ENCODE results near the gene LY6G5B.

The LY6G5B gene

DNA sequence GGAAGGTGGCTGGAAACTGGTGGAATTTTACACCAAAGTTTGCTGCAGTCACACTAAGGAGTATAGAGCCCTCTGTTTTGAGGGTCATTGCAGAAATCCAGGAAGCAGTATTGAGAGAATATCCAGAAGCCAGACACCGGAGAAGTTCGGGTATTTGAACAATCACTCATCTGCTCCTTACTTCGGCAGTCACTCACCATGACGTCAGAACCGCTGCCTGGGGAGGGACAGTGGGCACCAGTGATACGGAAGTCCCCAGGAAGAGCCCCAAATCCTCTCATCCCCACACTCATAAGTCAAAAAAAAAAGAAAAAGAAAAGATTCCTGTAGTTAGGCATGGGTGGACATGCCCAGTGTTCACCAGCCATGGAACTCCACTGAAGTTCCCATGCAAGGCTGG, 7.1 kb downstream of the LY6G5B start:
- Histone ChIP-seq H2AK5ac (ENCODE audit: low read length) (no peak overlapping the region), H3K18ac (ENCODE audit: low read length) (no peak overlapping the region), H3K36me3 (ENCODE audit: control insufficient read depth in 1 of 2, insufficient read depth in 2 of 2, low read length in 2 of 2) (peaks cover 13 to 15% of the 10 kb centered on the region in 2 experiments), H3K27me3 (ENCODE audit: insufficient read depth, low read length) (no peaks in the 10 kb centered on the region), H2BK12ac (ENCODE audit: low read length) (no peak overlapping the region), H3K4me1 (ENCODE audit: control insufficient read depth in 1 of 2, insufficient read depth in 2 of 2, low read length in 2 of 2) (peaks cover 3 to 6% of the 10 kb centered on the region in 2 experiments), H4K12ac (ENCODE audit: low read depth, low read length) (no peak overlapping the region), H3K79me2 (ENCODE audit: control insufficient read depth, insufficient read depth, low read length, poor library complexity) (peaks cover 2% of the 10 kb centered on the region), H3K4me3 (ENCODE audit: low read depth, low read length) (no peak overlapping the region), H2BK5ac (ENCODE audit: low read depth, low read length, poor library complexity) (no peak overlapping the region), H2BK120ac (ENCODE audit: insufficient read depth, low read length, poor library complexity) (no peak overlapping the region), H2AFZ (ENCODE audit: insufficient read depth, low read length, poor library complexity) (no peak overlapping the region), H4K8ac (ENCODE audit: low read depth, low read length) (no peak overlapping the region), H4K91ac (ENCODE audit: low read depth, low read length) (no peak overlapping the region), H3K23ac (ENCODE audit: low read length) (no peak overlapping the region), H3K27ac (ENCODE audit: low read depth, low read length) (no peak overlapping the region), H3K14ac (ENCODE audit: low read length) (no peak overlapping the region), H3K4me2 (ENCODE audit: low read length) (no peak overlapping the region), H3K9me3 (ENCODE audit: insufficient read depth, low read depth, low read length) (no peaks in the 10 kb centered on the region), H3K9ac (ENCODE audit: low read length) (no peak overlapping the region), H3K4ac (ENCODE audit: low read depth, low read length) (no peak overlapping the region), H3K79me1 (ENCODE audit: low read length) (peaks cover 3% of the 10 kb centered on the region)
- DNase-seq, result no peak
- WGBS (ENCODE audit: extremely low coverage, insufficient coverage, insufficient read length), result no CpG with 5 or more reads among the region's 6 CpGs

DNA sequence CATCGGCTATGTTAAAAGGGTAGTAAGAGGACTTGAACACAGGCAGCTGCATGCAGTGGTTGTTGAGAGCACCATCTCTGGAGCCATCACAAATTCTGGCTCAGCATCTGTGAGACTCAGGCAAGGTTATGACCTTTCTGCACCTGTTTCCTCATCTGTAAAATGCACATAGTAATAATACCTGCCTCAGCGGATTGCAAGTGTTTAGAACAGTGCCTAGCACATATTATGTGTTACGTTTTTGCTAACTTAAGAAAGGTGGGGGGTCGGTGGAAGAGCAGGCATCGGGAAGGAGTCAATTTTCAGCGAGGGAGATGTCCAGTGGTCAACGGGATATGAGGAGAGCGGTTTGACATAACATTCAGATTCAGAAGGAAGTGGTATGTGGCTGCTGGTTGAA, 8.2 kb downstream of the LY6G5B start:
- H3K23ac ChIP-seq (ENCODE audit: low read length), result no peak overlapping the region
- H3K27ac ChIP-seq (ENCODE audit: low read depth, low read length), result no peak overlapping the region
- H3K9me3 ChIP-seq (ENCODE audit: insufficient read depth, low read depth, low read length), result no peaks in the 10 kb centered on the region
- no peak overlapping the region for H4K8ac ChIP-seq (ENCODE audit: low read depth, low read length)
- H3K14ac ChIP-seq (ENCODE audit: low read length), result no peak overlapping the region
- H4K12ac ChIP-seq (ENCODE audit: low read depth, low read length), result no peak overlapping the region
- H3K4me1 ChIP-seq (ENCODE audit: control insufficient read depth in 1 of 2, insufficient read depth in 2 of 2, low read length in 2 of 2), result peaks cover 3 to 6% of the 10 kb centered on the region in 2 experiments
- H3K18ac ChIP-seq (ENCODE audit: low read length), result no peak overlapping the region
- no peak overlapping the region for H2BK12ac ChIP-seq (ENCODE audit: low read length)
- H2BK120ac ChIP-seq (ENCODE audit: insufficient read depth, low read length, poor library complexity), result no peak overlapping the region
- peaks cover 5 to 8% of the 10 kb centered on the region in 2 experiments for H3K36me3 ChIP-seq (ENCODE audit: control insufficient read depth in 1 of 2, insufficient read depth in 2 of 2, low read length in 2 of 2)
- no peak for DNase-seq
- H4K91ac ChIP-seq (ENCODE audit: low read depth, low read length), result no peak overlapping the region
- no peak overlapping the region for H3K4me3 ChIP-seq (ENCODE audit: low read depth, low read length)
- no peak overlapping the region for H2AK5ac ChIP-seq (ENCODE audit: low read length)
- peaks cover 3% of the 10 kb centered on the region for H3K79me1 ChIP-seq (ENCODE audit: low read length)
- no peaks in the 10 kb centered on the region for H3K27me3 ChIP-seq (ENCODE audit: insufficient read depth, low read length)
- H2AFZ ChIP-seq (ENCODE audit: insufficient read depth, low read length, poor library complexity), result no peak overlapping the region
- no peak overlapping the region for H3K9ac ChIP-seq (ENCODE audit: low read length)
- no peak overlapping the region for H2BK5ac ChIP-seq (ENCODE audit: low read depth, low read length, poor library complexity)
- peaks cover 2% of the 10 kb centered on the region for H3K79me2 ChIP-seq (ENCODE audit: control insufficient read depth, insufficient read depth, low read length, poor library complexity)
- no peak overlapping the region for H3K4ac ChIP-seq (ENCODE audit: low read depth, low read length)
- H3K4me2 ChIP-seq (ENCODE audit: low read length), result no peak overlapping the region
- no CpG with 5 or more reads among the region's 8 CpGs for WGBS (ENCODE audit: extremely low coverage, insufficient coverage, insufficient read length)

DNA sequence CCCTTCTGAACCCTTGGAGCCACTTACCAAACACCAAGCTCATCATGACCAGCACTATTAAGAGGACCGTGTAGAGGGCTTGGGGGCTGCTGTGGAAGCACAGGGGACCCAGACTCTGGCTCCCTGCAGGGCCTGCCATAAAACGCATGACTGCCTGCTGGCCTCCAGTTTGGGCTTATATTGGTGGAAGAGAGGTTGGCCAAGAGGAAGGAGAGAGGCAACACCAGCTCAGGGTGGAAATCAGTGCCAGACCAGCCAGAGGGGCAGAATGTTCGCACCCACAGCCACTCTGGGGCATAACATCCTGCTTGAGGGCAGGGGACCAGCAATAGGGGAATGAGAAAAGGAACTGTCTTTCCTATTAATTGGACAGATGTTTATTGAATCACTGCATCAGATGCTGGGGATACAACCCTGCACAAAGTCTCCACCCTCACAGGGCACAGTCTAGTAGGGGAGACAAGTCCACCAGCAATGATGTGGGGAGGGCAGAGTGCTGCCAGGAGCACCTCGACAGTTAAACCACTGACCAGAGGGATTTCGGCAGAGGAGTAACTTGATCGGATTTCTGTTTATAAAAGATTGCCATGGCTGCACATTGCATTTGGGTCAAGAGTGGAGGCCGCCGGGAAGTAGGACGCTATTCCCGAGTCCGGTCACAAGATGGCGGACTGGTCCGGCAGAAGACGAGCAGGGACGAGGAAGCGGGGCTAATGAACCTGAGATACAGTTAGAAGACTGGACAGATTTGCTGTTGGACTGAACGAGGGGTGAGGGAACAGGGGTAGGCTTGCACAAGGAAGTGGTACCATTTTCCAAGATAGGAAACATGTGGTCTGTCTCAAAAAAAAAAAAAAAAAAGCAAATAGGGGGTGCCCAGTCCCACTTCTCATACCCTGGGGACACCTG, 10.7 kb downstream of the LY6G5B start, which contains the start of gene LY6G5C:
TSS of gene LY6G5C (minus strand) at position 842 of the 909 bp plus-strand sequence. CDS start at position 148, 694 bp downstream.
- H3K79me1 ChIP-seq (ENCODE audit: low read length), result peaks cover 3% of the 10 kb centered on the region
- H3K4me1 ChIP-seq (ENCODE audit: control insufficient read depth in 1 of 2, insufficient read depth in 2 of 2, low read length in 2 of 2), result peaks cover 3 to 10% of the 10 kb centered on the region in 2 experiments
- no peaks in the 10 kb centered on the region for H3K27me3 ChIP-seq (ENCODE audit: insufficient read depth, low read length)
- no peak within 1 kb of the TSS for H3K23ac ChIP-seq (ENCODE audit: low read length)
- H3K9me3 ChIP-seq (ENCODE audit: insufficient read depth, low read depth, low read length), result no peaks in the 10 kb centered on the region
- peak within 1 kb of the TSS; percentile 45 for H3K4me3 ChIP-seq (ENCODE audit: low read depth, low read length)
- no CpG with 5 or more reads among the region's 17 CpGs for WGBS (ENCODE audit: extremely low coverage, insufficient coverage, insufficient read length)
- H2BK120ac ChIP-seq (ENCODE audit: insufficient read depth, low read length, poor library complexity), result peak within 1 kb of the TSS; percentile 77
- H3K79me2 ChIP-seq (ENCODE audit: control insufficient read depth, insufficient read depth, low read length, poor library complexity), result peaks cover 2% of the 10 kb centered on the region
- peak within 1 kb of the TSS; percentile 76 for H4K12ac ChIP-seq (ENCODE audit: low read depth, low read length)
- H2BK12ac ChIP-seq (ENCODE audit: low read length), result peak within 1 kb of the TSS; percentile 3
- peak within 1 kb of the TSS; percentile 90 for H4K8ac ChIP-seq (ENCODE audit: low read depth, low read length)
- H3K14ac ChIP-seq (ENCODE audit: low read length), result peak within 1 kb of the TSS; percentile 81
- peak within 1 kb of the TSS; percentile 8 for H3K18ac ChIP-seq (ENCODE audit: low read length)
- H2AK5ac ChIP-seq (ENCODE audit: low read length), result no peak within 1 kb of the TSS
- peak; percentile 60 to 78 for DNase-seq
- H2BK5ac ChIP-seq (ENCODE audit: low read depth, low read length, poor library complexity), result peak within 1 kb of the TSS; percentile 11
- H3K4ac ChIP-seq (ENCODE audit: low read depth, low read length), result peak within 1 kb of the TSS; percentile 9
- peak within 1 kb of the TSS; percentile 92 for H3K4me2 ChIP-seq (ENCODE audit: low read length)
- H3K36me3 ChIP-seq (ENCODE audit: control insufficient read depth in 1 of 2, insufficient read depth in 2 of 2, low read length in 2 of 2), result peaks cover 0 to 6% of the 10 kb centered on the region in 2 experiments
- peak within 1 kb of the TSS; percentile 86 for H2AFZ ChIP-seq (ENCODE audit: insufficient read depth, low read length, poor library complexity)
- H4K91ac ChIP-seq (ENCODE audit: low read depth, low read length), result peak within 1 kb of the TSS; percentile 70
- H3K9ac ChIP-seq (ENCODE audit: low read length), result no peak within 1 kb of the TSS
- no peak within 1 kb of the TSS for H3K27ac ChIP-seq (ENCODE audit: low read depth, low read length)

DNA sequence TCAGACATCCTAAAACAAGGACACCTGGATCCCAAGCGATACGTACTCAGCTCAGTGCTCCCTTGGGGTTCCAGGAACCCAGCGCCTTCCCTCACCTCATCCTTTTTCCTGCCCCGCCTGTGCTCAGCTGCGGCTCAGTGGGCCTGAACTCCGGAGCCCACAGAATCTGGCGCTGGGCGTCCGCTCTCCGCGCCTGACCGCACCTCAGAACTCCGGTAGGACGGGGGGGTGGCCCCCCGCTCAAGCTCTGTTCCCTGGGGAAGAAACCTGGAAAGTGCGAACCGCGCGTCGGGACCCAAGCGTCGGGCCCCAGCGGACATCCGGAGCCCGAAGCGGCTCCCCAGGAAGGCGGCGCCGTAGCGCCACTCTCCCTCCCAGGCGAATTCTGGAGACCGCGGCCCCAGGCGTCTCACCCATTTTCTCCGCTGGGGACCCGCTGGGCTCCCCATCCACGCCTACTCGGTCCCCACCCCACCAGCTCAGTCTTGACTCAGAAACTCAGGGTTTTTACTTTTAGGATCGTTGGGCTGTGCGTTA, 11.4 kb downstream of the LY6G5B start:
- Histone ChIP-seq H3K4me1 (ENCODE audit: control insufficient read depth in 1 of 2, insufficient read depth in 2 of 2, low read length in 2 of 2) (peaks cover 3 to 10% of the 10 kb centered on the region in 2 experiments), H3K79me2 (ENCODE audit: control insufficient read depth, insufficient read depth, low read length, poor library complexity) (peaks cover 2% of the 10 kb centered on the region), H4K8ac (ENCODE audit: low read depth, low read length) (peak overlapping the region; percentile 90), H3K4me3 (ENCODE audit: low read depth, low read length) (peak overlapping the region; percentile 45), H2BK12ac (ENCODE audit: low read length) (peak overlapping the region; percentile 3), H3K27ac (ENCODE audit: low read depth, low read length) (no peak overlapping the region), H3K9me3 (ENCODE audit: insufficient read depth, low read depth, low read length) (no peaks in the 10 kb centered on the region), H3K27me3 (ENCODE audit: insufficient read depth, low read length) (no peaks in the 10 kb centered on the region), H3K23ac (ENCODE audit: low read length) (no peak overlapping the region), H3K4me2 (ENCODE audit: low read length) (peak overlapping the region; percentile 92), H4K91ac (ENCODE audit: low read depth, low read length) (peak overlapping the region; percentile 70), H2BK120ac (ENCODE audit: insufficient read depth, low read length, poor library complexity) (peak overlapping the region; percentile 77), H2AFZ (ENCODE audit: insufficient read depth, low read length, poor library complexity) (peak overlapping the region; percentile 86), H4K12ac (ENCODE audit: low read depth, low read length) (peak overlapping the region; percentile 76), H3K18ac (ENCODE audit: low read length) (peak overlapping the region; percentile 8), H2BK5ac (ENCODE audit: low read depth, low read length, poor library complexity) (peak overlapping the region; percentile 11), H3K79me1 (ENCODE audit: low read length) (peaks cover 3% of the 10 kb centered on the region), H3K9ac (ENCODE audit: low read length) (no peak overlapping the region), H3K36me3 (ENCODE audit: control insufficient read depth in 1 of 2, insufficient read depth in 2 of 2, low read length in 2 of 2) (peaks cover 5 to 7% of the 10 kb centered on the region in 2 experiments), H3K14ac (ENCODE audit: low read length) (peak overlapping the region; percentile 81), H2AK5ac (ENCODE audit: low read length) (no peak overlapping the region), H3K4ac (ENCODE audit: low read depth, low read length) (peak overlapping the region; percentile 9)
- DNase-seq, result peak in 1 of 2 donors; percentile 30
- no CpG with 5 or more reads among the region's 40 CpGs for WGBS (ENCODE audit: extremely low coverage, insufficient coverage, insufficient read length)

Data from trophoblast cell (in vitro differentiated cells and primary cell).